WI38 (cell line): ENCODE data around the gene CADPS2.

Experiments
- H3K4me3 ChIP-seq: 2 replicates; pipeline ENCODE4 v1.5.1; 2011; ENCODE audit warnings: low read depth, mild to moderate bottlenecking, control low read depth, low read length
- CTCF ChIP-seq: IDR thresholded peaks from 2 replicates; pipeline ENCODE4 v1.5.1; 2012; ENCODE audit warnings: low read depth, mild to moderate bottlenecking, control low read depth, low read length

CADPS2 gene

GRCh38 chr7:122677149-122677548 is 209.1 kb downstream of the CADPS2 start:
- TF ChIP-seq CTCF = no peak
- no peak overlapping the region for H3K4me3 ChIP-seq

GRCh38 chr7:122676466-122676865 is 209.8 kb downstream of the CADPS2 start:
- TF ChIP-seq CTCF = no peak
- no peak overlapping the region for H3K4me3 ChIP-seq

GRCh38 chr7:122675621-122676020 is 210.6 kb downstream of the CADPS2 start:
- no peak for TF ChIP-seq CTCF

GRCh38 chr7:122675011-122675410 is 211.2 kb downstream of the CADPS2 start:
- H3K4me3 ChIP-seq = no peak overlapping the region
- no peak for TF ChIP-seq CTCF

More at GRCh38 chr7:122675621-122676020, 210.6 kb downstream of the CADPS2 start:
- no peak overlapping the region for H3K4me3 ChIP-seq

- no peak overlapping the region for H3K4me3 ChIP-seq
- TF ChIP-seq CTCF = no peak
These were observed 211.8 kb downstream of the CADPS2 start for GRCh38 chr7:122674502-122674901.

GRCh38 chr7:122673951-122674350 is 212.3 kb downstream of the CADPS2 start:
- no peak for TF ChIP-seq CTCF
- no peak overlapping the region for H3K4me3 ChIP-seq

GRCh38 chr7:122672536-122672935 is 213.7 kb downstream of the CADPS2 start:
- TF ChIP-seq CTCF = no peak
- H3K4me3 ChIP-seq = no peak overlapping the region
